HG03060 (cell line): ENCODE measurements around the gene PPP3CA.

Experiments
- ATAC-seq: cut with Tn5 transposase; IDR thresholded peaks from one replicate; pipeline ENCODE4 v1.9.1; 2021; ENCODE audit warnings: low read depth, moderate number of reproducible peaks; ENCODE audit not compliant: unreplicated experiment

PPP3CA gene

GRCh38 chr4:101218894-101219293 is 128.4 kb downstream of the PPP3CA start:
- ATAC-seq, result no peak

- ATAC-seq, result no peak
Measured at GRCh38 chr4:101218346-101218745, 129.0 kb downstream of the PPP3CA start.

- no peak for ATAC-seq
Measured at GRCh38 chr4:101217353-101218031, 129.8 kb downstream of the PPP3CA start.

- ATAC-seq, result no peak
Measured at GRCh38 chr4:101211146-101211553, 136.2 kb downstream of the PPP3CA start.

- no peak for ATAC-seq
Measured at GRCh38 chr4:101210331-101210730, 137.0 kb downstream of the PPP3CA start.

- no peak for ATAC-seq
Measured at GRCh38 chr4:101208171-101208570, 139.2 kb downstream of the PPP3CA start.

GRCh38 chr4:101205916-101206315 is 141.4 kb downstream of the PPP3CA start:
- no peak for ATAC-seq

- ATAC-seq, result no peak
Measured at GRCh38 chr4:101201421-101201820, 145.9 kb downstream of the PPP3CA start.

- no peak for ATAC-seq
Measured at GRCh38 chr4:101200561-101200960, 146.8 kb downstream of the PPP3CA start.

GRCh38 chr4:101199507-101200285 is 147.6 kb downstream of the PPP3CA start:
- ATAC-seq, result no peak

- ATAC-seq, result no peak
Measured at GRCh38 chr4:101198682-101199339, 148.5 kb downstream of the PPP3CA start.

- ATAC-seq, result no peak
Measured at GRCh38 chr4:101197350-101197749, 150.0 kb downstream of the PPP3CA start.

- peak; percentile 47 for ATAC-seq
Measured at GRCh38 chr4:101192244-101192643, 155.1 kb downstream of the PPP3CA start.

- no peak for ATAC-seq
Measured at GRCh38 chr4:101191302-101192098, 155.8 kb downstream of the PPP3CA start.

- no peak for ATAC-seq
Measured at GRCh38 chr4:101190751-101191150, 156.6 kb downstream of the PPP3CA start.

- no peak for ATAC-seq
Measured at GRCh38 chr4:101188906-101189305, 158.4 kb downstream of the PPP3CA start.

- ATAC-seq, result no peak
Measured at GRCh38 chr4:101187841-101188240, 159.5 kb downstream of the PPP3CA start.

- ATAC-seq, result no peak
Measured at GRCh38 chr4:101186567-101187184, 160.7 kb downstream of the PPP3CA start.

- no peak for ATAC-seq
Measured at GRCh38 chr4:101184668-101185067, 162.7 kb downstream of the PPP3CA start.

GRCh38 chr4:101183666-101184373 is 163.5 kb downstream of the PPP3CA start:
- no peak for ATAC-seq
